Stimulated activated naive CD8-positive, alpha-beta T cell treated with anti-CD3 and anti-CD28 coated beads, Interleukin-15, Interleukin-2, amounts not matched to agents 100 ng/mL and 50 ng/mL, for 24 hours (primary cell): ENCODE measurements around the gene BLOC1S2.
A peak's percentile ranks its signal among the peaks of the same experiment; 100 is the strongest.

Experiments
- H3K27ac Mint-ChIP-seq: one replicate; pipeline ENCODE4 v1.8.0; 2021; ENCODE audit warnings: mild to moderate bottlenecking, mixed read lengths
- H3K27me3 Mint-ChIP-seq: one replicate; pipeline ENCODE4 v1.8.0; 2021; ENCODE audit warnings: mixed read lengths
- H3K36me3 Mint-ChIP-seq: one replicate; pipeline ENCODE4 v1.8.0; 2021; ENCODE audit warnings: low read depth, mixed read lengths
- H3K4me1 Mint-ChIP-seq: one replicate; pipeline ENCODE4 v1.8.0; 2021; ENCODE audit warnings: low read depth, mixed read lengths
- H3K4me3 Mint-ChIP-seq: one replicate; pipeline ENCODE4 v1.8.0; 2021; ENCODE audit warnings: mild to moderate bottlenecking, mixed read lengths
- H3K9me3 Mint-ChIP-seq: one replicate; pipeline ENCODE4 v1.8.0; 2021; ENCODE audit warnings: mixed read lengths

BLOC1S2 gene

GRCh38 chr10:100286051-100287033 is at the start of gene BLOC1S2:
BLOC1S2 (minus strand) TSS chr10:100286680; CDS start chr10:100286659, 21 bp downstream.
- Mint-ChIP-seq H3K36me3 (peaks cover 18% of the 10 kb centered on the region), H3K9me3 (no peaks in the 10 kb centered on the region), H3K27me3 (peaks cover 2% of the 10 kb centered on the region), H3K27ac (peak within 1 kb of the TSS; percentile 99), H3K4me3 (peak within 1 kb of the TSS; percentile 99), H3K4me1 (peaks cover 36% of the 10 kb centered on the region)

- H3K36me3 Mint-ChIP-seq: no peaks in the 10 kb centered on the region
- peaks cover 9% of the 10 kb centered on the region for H3K27me3 Mint-ChIP-seq
- H3K4me3 Mint-ChIP-seq: no peak overlapping the region
- H3K4me1 Mint-ChIP-seq: peaks cover 11% of the 10 kb centered on the region
- H3K9me3 Mint-ChIP-seq: no peaks in the 10 kb centered on the region
- H3K27ac Mint-ChIP-seq: no peak overlapping the region
Measured at GRCh38 chr10:100334762-100335161, 48.3 kb upstream of the BLOC1S2 start.

GRCh38 chr10:100333661-100334440 is 47.4 kb upstream of the BLOC1S2 start:
- no peaks in the 10 kb centered on the region for H3K9me3 Mint-ChIP-seq
- peaks cover 9% of the 10 kb centered on the region for H3K27me3 Mint-ChIP-seq
- H3K4me1 Mint-ChIP-seq: peaks cover 4% of the 10 kb centered on the region
- no peaks in the 10 kb centered on the region for H3K36me3 Mint-ChIP-seq
- no peak overlapping the region for H3K4me3 Mint-ChIP-seq
- no peak overlapping the region for H3K27ac Mint-ChIP-seq

- Mint-ChIP-seq H3K4me1 (no peaks in the 10 kb centered on the region), H3K36me3 (no peaks in the 10 kb centered on the region), H3K4me3 (no peak overlapping the region), H3K27ac (no peak overlapping the region), H3K27me3 (peaks cover 9% of the 10 kb centered on the region), H3K9me3 (no peaks in the 10 kb centered on the region)
Measured at GRCh38 chr10:100333106-100333505, 46.6 kb upstream of the BLOC1S2 start.

GRCh38 chr10:100330079-100330478 is 43.6 kb upstream of the BLOC1S2 start, which contains the start of gene PKD2L1:
PKD2L1 (minus strand) TSS chr10:100330228; CDS start chr10:100330103, 125 bp downstream.
- H3K36me3 Mint-ChIP-seq: no peaks in the 10 kb centered on the region
- peaks cover 9% of the 10 kb centered on the region for H3K27me3 Mint-ChIP-seq
- H3K9me3 Mint-ChIP-seq: no peaks in the 10 kb centered on the region
- H3K4me3 Mint-ChIP-seq: no peak within 1 kb of the TSS
- no peak within 1 kb of the TSS for H3K27ac Mint-ChIP-seq
- H3K4me1 Mint-ChIP-seq: peaks cover 14% of the 10 kb centered on the region

GRCh38 chr10:100328198-100328597 is 41.7 kb upstream of the BLOC1S2 start:
- H3K9me3 Mint-ChIP-seq: no peaks in the 10 kb centered on the region

GRCh38 chr10:100327718-100328009 is 41.2 kb upstream of the BLOC1S2 start:
- Mint-ChIP-seq H3K27me3 (peaks cover 9% of the 10 kb centered on the region), H3K9me3 (no peaks in the 10 kb centered on the region), H3K27ac (no peak overlapping the region), H3K4me1 (peaks cover 14% of the 10 kb centered on the region), H3K4me3 (no peak overlapping the region), H3K36me3 (no peaks in the 10 kb centered on the region)

More at GRCh38 chr10:100328198-100328597, 41.7 kb upstream of the BLOC1S2 start:
- Mint-ChIP-seq H3K4me1 (peaks cover 14% of the 10 kb centered on the region), H3K27me3 (peaks cover 9% of the 10 kb centered on the region), H3K36me3 (no peaks in the 10 kb centered on the region), H3K27ac (no peak overlapping the region), H3K4me3 (no peak overlapping the region)

GRCh38 chr10:100327007-100327717 is 40.7 kb upstream of the BLOC1S2 start:
- Mint-ChIP-seq H3K27me3 (peaks cover 8% of the 10 kb centered on the region), H3K36me3 (no peaks in the 10 kb centered on the region), H3K4me3 (no peak overlapping the region), H3K27ac (peak overlapping the region; percentile 71), H3K9me3 (no peaks in the 10 kb centered on the region), H3K4me1 (peaks cover 14% of the 10 kb centered on the region)

GRCh38 chr10:100325158-100325557 is 38.7 kb upstream of the BLOC1S2 start:
- H3K4me1 Mint-ChIP-seq: peaks cover 14% of the 10 kb centered on the region
- no peak overlapping the region for H3K4me3 Mint-ChIP-seq
- H3K27ac Mint-ChIP-seq: no peak overlapping the region
- no peaks in the 10 kb centered on the region for H3K27me3 Mint-ChIP-seq
- H3K9me3 Mint-ChIP-seq: no peaks in the 10 kb centered on the region
- no peaks in the 10 kb centered on the region for H3K36me3 Mint-ChIP-seq

- Mint-ChIP-seq H3K36me3 (no peaks in the 10 kb centered on the region), H3K27ac (no peak overlapping the region), H3K27me3 (peaks cover 22% of the 10 kb centered on the region), H3K4me1 (no peaks in the 10 kb centered on the region), H3K4me3 (no peak overlapping the region), H3K9me3 (no peaks in the 10 kb centered on the region)
Measured at GRCh38 chr10:100319707-100320402, 33.4 kb upstream of the BLOC1S2 start.

- H3K36me3 Mint-ChIP-seq: no peaks in the 10 kb centered on the region
- no peak overlapping the region for H3K27ac Mint-ChIP-seq
- H3K4me3 Mint-ChIP-seq: no peak overlapping the region
- peaks cover 33% of the 10 kb centered on the region for H3K27me3 Mint-ChIP-seq
- no peaks in the 10 kb centered on the region for H3K9me3 Mint-ChIP-seq
- H3K4me1 Mint-ChIP-seq: no peaks in the 10 kb centered on the region
Measured at GRCh38 chr10:100318207-100318606, 31.7 kb upstream of the BLOC1S2 start.

GRCh38 chr10:100315615-100316014 is 29.1 kb upstream of the BLOC1S2 start:
- Mint-ChIP-seq H3K27me3 (peaks cover 54% of the 10 kb centered on the region), H3K36me3 (no peaks in the 10 kb centered on the region), H3K27ac (no peak overlapping the region), H3K9me3 (no peaks in the 10 kb centered on the region), H3K4me1 (no peaks in the 10 kb centered on the region), H3K4me3 (no peak overlapping the region)

GRCh38 chr10:100311298-100311697 is 24.8 kb upstream of the BLOC1S2 start:
- Mint-ChIP-seq H3K36me3 (no peaks in the 10 kb centered on the region), H3K27ac (no peak overlapping the region), H3K4me3 (no peak overlapping the region), H3K27me3 (peaks cover 62% of the 10 kb centered on the region), H3K4me1 (no peaks in the 10 kb centered on the region), H3K9me3 (no peaks in the 10 kb centered on the region)

- no peaks in the 10 kb centered on the region for H3K9me3 Mint-ChIP-seq
- H3K4me3 Mint-ChIP-seq: no peak overlapping the region
- no peaks in the 10 kb centered on the region for H3K36me3 Mint-ChIP-seq
- H3K27me3 Mint-ChIP-seq: peaks cover 75% of the 10 kb centered on the region
- no peak overlapping the region for H3K27ac Mint-ChIP-seq
- no peaks in the 10 kb centered on the region for H3K4me1 Mint-ChIP-seq
Measured at GRCh38 chr10:100307684-100308083, 21.2 kb upstream of the BLOC1S2 start.
